Measurements from ENCODE around the gene PDK2. TPM values are rescaled to one million over a fixed set of nuclear protein-coding genes. Genes with fewer than 3 reads are reported as not detected.

The PDK2 gene
- total RNA-seq, 1 donor: 37.8 TPM

- DNase-seq (ENCODE audit: low read depth): no peak
- H3K4me3 ChIP-seq (ENCODE audit: low read depth, low read length): no peak overlapping the region
- TF ChIP-seq CTCF (IDR thresholded peaks at IDR 0.05; ENCODE audit: insufficient read depth, low read length): no peak
Observed at GRCh38 chr17:50132104-50132794, 37.1 kb downstream of the PDK2 start.

DNA sequence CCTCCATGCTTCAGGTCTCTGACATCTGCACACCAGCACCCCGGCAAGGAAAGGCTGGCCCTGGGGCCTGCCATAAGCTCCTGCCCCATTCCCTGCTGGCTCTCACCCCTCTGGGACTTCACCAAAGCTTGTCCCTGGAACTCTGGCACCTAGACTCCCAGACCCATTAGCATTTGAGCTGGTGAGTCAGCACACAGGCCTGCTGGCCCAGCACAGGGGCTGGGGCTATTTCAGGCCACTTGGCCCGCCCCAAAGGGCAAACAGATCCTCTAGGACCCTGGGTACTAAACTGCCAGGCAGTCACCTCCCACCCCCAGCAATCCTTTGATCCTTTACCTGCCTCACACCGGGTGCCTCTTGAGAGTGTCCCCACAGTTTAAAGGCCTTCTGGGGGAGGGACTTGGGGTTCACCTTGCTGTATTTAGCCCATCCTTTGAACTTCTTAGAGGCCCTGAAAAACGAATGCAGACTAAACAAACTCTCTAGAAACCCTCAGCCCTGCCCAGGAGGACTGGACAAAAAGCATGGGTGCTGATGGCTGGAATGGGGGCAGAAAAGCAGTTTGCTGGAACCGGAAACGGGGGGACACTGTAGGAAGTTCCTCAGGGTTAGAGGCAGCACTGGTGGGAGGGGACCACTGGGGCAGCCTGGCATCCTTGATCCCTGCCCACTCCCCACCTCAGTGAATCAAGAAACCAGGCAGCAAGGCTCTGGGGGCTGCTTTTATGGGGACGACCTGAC is 38.0 kb downstream of the PDK2 start:
- no peak overlapping the region for H3K4me3 ChIP-seq (ENCODE audit: low read depth, low read length)
- no peak for DNase-seq (ENCODE audit: low read depth)
- TF ChIP-seq CTCF (IDR thresholded peaks at IDR 0.05; ENCODE audit: insufficient read depth, low read length): no peak

DNA sequence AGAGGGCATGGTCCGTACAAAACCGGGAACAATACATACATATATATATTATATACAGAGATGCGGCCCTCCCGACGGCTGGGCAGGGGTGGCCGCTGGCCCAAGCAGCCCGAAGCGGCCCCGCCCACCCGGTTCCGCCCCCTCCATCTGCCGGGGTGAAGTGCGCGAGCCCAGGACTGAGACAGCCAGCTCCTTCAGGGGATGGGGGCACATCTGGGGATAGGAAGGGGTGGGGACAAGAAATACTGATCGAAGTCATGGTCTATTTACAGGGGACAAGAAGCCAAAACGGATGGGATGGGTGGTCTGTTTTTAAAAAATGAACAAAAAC is 38.6 kb downstream of the PDK2 start:
- TF ChIP-seq CTCF (IDR thresholded peaks at IDR 0.05; ENCODE audit: insufficient read depth, low read length): no peak
- no peak for DNase-seq (ENCODE audit: low read depth)
- no peak overlapping the region for H3K4me3 ChIP-seq (ENCODE audit: low read depth, low read length)

DNA sequence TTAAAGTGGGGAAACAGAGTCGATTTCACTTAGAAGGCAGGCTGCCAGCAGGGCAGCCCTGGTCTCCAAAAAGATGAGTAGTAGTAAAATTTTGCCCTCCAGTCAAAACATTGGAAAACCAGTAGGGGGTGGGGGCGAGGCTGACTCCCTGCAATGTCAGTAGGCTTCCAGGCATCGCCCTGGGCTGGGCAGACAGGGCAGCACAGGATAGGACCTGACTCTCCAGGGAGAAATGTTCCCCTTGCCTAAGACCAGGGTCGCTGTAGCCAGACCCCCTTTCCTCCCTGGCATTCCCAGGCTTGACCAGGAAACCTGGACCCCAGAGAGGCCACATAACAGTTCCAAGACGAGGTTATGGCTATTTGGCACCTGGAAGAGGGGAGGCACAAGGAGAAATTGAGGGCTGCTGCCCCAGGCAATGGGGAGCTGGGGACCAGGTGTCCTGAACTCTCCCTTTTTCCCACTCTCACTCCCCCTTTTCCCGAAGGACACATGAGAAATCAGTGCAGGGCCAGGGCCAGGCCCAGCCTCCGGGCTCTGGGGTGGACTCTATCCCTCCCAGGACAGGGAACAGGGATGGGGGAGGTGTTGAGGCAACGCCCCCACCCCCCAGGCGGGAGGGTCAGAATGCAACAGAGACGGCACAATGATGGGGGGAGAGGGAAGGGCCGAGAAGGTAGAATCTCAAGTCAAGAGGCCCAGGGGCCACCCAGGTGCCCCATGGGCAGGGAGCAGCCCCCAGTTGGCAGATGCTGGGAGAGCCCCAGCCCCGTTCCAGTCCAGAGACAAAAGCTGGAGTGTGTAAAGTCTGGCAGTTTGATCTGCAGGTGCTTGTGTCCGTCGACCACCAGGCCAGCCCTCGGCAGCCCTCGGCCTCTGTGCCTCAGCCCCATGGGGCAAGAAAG is 39.3 kb downstream of the PDK2 start:
- no peak for DNase-seq (ENCODE audit: low read depth)
- H3K4me3 ChIP-seq (ENCODE audit: low read depth, low read length): no peak overlapping the region
- TF ChIP-seq CTCF (IDR thresholded peaks at IDR 0.05; ENCODE audit: insufficient read depth, low read length): no peak

GRCh38 chr17:50135316-50136095 is 40.4 kb downstream of the PDK2 start:
- no peak overlapping the region for H3K4me3 ChIP-seq (ENCODE audit: low read depth, low read length)
- TF ChIP-seq CTCF (IDR thresholded peaks at IDR 0.05; ENCODE audit: insufficient read depth, low read length): no peak
- DNase-seq (ENCODE audit: low read depth): no peak

GRCh38 chr17:50136096-50136687 is 41.0 kb downstream of the PDK2 start:
- H3K4me3 ChIP-seq (ENCODE audit: low read depth, low read length): no peak overlapping the region
- TF ChIP-seq CTCF (IDR thresholded peaks at IDR 0.05; ENCODE audit: insufficient read depth, low read length): no peak
- DNase-seq (ENCODE audit: low read depth): no peak

All from fibroblast of the aortic adventitia (primary cell).